Nephron progenitor cell (in vitro differentiated cells): ENCODE data around the gene USP31.

Source experiments
- DNase-seq: peaks from one replicate; pipeline ENCODE4 v3.0.0; 2021
- H3K27ac Mint-ChIP-seq: 2 replicates; pipeline ENCODE4 v1.8.0; 2021; ENCODE audit warnings: mild to moderate bottlenecking, moderate library complexity, mixed read lengths
- H3K27me3 Mint-ChIP-seq: 2 replicates; pipeline ENCODE4 v1.8.0; 2021; ENCODE audit warnings: mild to moderate bottlenecking, low read depth, mixed read lengths; ENCODE audit not compliant: poor library complexity
- H3K36me3 Mint-ChIP-seq: 2 replicates; pipeline ENCODE4 v1.8.0; 2021; ENCODE audit warnings: low read depth, mixed read lengths
- H3K4me1 Mint-ChIP-seq: 2 replicates; pipeline ENCODE4 v1.8.0; 2021; ENCODE audit warnings: mixed read lengths
- H3K4me3 Mint-ChIP-seq: 2 replicates; pipeline ENCODE4 v1.8.0; 2021; ENCODE audit warnings: mild to moderate bottlenecking, moderate library complexity, mixed read lengths
- H3K9me3 Mint-ChIP-seq: 2 replicates; pipeline ENCODE4 v1.8.0; 2021; ENCODE audit warnings: mild to moderate bottlenecking, moderate library complexity, mixed read lengths
- TF ChIP-seq, protein P1 (sequence below): fragments of 200-600 bp; sonication (generic); IDR thresholded peaks from 2 replicates; pipeline ENCODE4 v1.5.0; 2021; ENCODE audit warnings: antibody characterized with exemption

USP31 gene, protein sequence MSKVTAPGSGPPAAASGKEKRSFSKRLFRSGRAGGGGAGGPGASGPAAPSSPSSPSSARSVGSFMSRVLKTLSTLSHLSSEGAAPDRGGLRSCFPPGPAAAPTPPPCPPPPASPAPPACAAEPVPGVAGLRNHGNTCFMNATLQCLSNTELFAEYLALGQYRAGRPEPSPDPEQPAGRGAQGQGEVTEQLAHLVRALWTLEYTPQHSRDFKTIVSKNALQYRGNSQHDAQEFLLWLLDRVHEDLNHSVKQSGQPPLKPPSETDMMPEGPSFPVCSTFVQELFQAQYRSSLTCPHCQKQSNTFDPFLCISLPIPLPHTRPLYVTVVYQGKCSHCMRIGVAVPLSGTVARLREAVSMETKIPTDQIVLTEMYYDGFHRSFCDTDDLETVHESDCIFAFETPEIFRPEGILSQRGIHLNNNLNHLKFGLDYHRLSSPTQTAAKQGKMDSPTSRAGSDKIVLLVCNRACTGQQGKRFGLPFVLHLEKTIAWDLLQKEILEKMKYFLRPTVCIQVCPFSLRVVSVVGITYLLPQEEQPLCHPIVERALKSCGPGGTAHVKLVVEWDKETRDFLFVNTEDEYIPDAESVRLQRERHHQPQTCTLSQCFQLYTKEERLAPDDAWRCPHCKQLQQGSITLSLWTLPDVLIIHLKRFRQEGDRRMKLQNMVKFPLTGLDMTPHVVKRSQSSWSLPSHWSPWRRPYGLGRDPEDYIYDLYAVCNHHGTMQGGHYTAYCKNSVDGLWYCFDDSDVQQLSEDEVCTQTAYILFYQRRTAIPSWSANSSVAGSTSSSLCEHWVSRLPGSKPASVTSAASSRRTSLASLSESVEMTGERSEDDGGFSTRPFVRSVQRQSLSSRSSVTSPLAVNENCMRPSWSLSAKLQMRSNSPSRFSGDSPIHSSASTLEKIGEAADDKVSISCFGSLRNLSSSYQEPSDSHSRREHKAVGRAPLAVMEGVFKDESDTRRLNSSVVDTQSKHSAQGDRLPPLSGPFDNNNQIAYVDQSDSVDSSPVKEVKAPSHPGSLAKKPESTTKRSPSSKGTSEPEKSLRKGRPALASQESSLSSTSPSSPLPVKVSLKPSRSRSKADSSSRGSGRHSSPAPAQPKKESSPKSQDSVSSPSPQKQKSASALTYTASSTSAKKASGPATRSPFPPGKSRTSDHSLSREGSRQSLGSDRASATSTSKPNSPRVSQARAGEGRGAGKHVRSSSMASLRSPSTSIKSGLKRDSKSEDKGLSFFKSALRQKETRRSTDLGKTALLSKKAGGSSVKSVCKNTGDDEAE (N-terminal part only)

DNA sequence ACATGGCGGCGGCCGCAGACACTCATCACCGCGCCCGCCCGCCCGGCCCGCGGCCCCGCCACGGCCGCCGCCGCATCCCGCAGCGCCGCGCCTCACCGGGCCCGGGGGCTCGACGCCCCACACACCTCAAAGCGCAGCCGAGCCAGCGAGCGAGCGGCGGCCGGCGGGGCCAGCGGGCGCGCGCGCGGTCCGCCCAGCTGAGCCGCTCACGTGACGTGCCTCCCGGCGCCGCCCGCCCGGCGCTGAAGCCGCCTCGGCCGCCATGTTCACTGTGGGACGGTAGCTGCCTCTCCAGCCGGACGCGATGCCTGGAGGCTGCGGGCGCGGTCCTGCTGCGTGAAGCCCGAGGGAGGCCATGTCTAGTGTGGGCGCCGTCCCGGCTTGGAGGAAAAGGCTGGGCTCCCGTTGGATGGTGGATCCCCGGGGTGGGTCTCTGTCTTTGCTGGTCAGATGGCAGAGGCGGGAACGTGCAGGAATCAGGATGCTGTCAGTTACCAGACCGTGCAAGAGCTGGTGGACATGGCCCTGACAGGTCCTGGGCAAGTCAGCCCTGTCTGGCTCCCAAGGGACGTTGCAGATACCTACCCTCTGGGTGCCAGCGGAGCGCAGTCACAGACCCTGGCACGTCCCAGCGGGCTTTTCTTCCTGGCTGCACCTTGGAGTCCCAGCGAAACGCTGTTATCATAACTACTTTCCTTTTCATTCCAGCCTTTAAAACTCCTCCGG is at the start of gene USP31:
Gene USP31, minus strand, starts transcription at position 186 of the 726 bp plus-strand sequence. Its CDS starts 182 bp downstream, at position 4.
- no peak within 1 kb of the TSS for H3K27ac Mint-ChIP-seq
- peaks cover 41% of the 10 kb centered on the region for H3K4me1 Mint-ChIP-seq
- H3K4me3 Mint-ChIP-seq = peak within 1 kb of the TSS; percentile 95
- DNase-seq = peak; percentile 93
- no peaks in the 10 kb centered on the region for H3K36me3 Mint-ChIP-seq
- H3K27me3 Mint-ChIP-seq = peaks cover 28% of the 10 kb centered on the region
- no peaks in the 10 kb centered on the region for H3K9me3 Mint-ChIP-seq
- TF ChIP-seq, protein P1, sequence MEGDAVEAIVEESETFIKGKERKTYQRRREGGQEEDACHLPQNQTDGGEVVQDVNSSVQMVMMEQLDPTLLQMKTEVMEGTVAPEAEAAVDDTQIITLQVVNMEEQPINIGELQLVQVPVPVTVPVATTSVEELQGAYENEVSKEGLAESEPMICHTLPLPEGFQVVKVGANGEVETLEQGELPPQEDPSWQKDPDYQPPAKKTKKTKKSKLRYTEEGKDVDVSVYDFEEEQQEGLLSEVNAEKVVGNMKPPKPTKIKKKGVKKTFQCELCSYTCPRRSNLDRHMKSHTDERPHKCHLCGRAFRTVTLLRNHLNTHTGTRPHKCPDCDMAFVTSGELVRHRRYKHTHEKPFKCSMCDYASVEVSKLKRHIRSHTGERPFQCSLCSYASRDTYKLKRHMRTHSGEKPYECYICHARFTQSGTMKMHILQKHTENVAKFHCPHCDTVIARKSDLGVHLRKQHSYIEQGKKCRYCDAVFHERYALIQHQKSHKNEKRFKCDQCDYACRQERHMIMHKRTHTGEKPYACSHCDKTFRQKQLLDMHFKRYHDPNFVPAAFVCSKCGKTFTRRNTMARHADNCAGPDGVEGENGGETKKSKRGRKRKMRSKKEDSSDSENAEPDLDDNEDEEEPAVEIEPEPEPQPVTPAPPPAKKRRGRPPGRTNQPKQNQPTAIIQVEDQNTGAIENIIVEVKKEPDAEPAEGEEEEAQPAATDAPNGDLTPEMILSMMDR = no peak

DNA sequence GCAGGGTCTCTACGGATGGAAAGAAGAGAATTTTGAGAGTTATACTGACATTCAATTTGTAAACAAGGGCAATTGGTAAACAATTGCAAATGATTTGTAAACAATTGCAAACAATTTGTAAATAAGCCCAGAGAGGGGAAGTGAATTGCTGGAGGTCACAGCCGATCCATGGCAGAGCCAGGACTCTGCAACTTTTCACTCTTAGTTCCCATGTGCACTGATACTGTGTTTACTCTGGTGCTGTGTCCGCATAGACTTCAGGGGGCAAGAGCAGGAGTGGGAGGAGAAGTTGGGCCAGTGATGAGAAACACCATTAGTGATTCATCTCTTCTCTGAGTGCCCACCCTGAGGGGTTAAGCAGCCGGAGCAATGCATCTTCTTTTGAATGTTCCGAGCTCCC is 47.3 kb upstream of the USP31 start:
- Mint-ChIP-seq H3K27me3 (peaks cover 40% of the 10 kb centered on the region), H3K9me3 (no peaks in the 10 kb centered on the region), H3K36me3 (no peaks in the 10 kb centered on the region), H3K27ac (no peak overlapping the region), H3K4me3 (peak overlapping the region; percentile 20), H3K4me1 (peaks cover 28% of the 10 kb centered on the region)
- TF ChIP-seq, protein P1 = no peak
- DNase-seq = no peak

DNA sequence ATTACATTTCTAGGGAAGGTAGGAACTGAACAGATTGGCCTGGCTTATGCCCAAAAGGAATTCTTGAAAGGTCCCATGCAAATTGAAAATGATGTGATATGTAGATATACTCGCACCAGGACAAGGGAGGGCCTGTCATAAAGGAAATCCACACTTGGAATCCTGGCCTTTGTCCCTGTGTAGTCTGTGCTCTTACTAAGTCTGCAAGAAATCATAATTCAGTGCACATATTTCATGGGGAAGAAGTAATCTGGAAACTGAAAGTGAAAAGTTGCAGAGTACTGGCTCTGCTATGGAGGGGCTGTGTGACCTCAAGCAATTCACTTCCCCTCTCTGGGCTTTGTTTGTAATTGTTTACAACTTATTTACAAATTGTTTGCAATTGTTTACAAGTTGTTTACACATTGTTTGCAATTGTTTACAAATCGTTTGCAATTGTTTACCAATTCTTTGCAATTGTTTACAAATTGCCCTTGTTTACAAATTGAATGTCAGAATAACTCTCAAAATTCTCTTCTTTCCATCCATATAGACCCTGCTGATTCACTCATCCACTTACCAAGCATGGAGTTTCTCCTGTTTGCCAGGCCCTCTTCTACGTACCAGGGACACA is 46.2 kb upstream of the USP31 start:
- TF ChIP-seq, protein P1 = no peak
- peaks cover 47% of the 10 kb centered on the region for H3K27me3 Mint-ChIP-seq
- H3K27ac Mint-ChIP-seq = peak overlapping the region; percentile 8
- no peak overlapping the region for H3K4me3 Mint-ChIP-seq
- no peak for DNase-seq
- no peaks in the 10 kb centered on the region for H3K36me3 Mint-ChIP-seq
- no peaks in the 10 kb centered on the region for H3K9me3 Mint-ChIP-seq
- H3K4me1 Mint-ChIP-seq = peaks cover 17% of the 10 kb centered on the region

DNA sequence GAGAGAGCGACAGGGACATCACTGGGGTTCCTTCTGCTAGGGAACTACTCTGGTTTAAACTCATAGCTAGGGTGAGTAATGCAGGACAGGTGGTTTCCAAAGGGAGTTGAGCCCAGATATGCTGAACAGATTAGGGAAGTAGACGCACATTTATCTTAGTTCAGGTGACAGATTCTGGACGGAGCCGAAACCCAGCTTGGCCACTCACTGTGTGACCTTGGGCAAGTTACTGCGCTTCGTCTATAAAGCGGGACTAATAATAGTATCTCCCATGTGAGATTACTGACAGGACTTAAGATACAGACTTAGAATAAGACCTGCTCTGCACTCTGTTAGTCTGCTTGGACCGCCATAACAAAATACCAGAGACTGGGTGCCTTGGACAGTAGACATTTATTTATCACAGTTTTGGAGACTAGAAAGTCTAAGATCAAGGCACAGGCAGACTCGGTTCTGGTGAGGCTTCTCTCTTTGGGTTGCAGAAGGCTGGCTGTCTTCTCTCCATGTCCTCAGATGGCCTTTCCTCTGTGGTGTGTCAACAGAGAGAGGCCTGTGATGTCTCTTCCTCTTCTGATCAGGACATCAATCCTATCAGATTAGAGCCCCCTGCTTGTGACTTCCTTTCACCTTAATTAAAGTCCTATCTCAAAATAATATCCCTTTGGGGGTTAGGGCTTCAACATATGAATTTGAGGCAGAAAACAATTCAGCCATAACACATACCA is 45.4 kb upstream of the USP31 start:
- no peak overlapping the region for H3K4me3 Mint-ChIP-seq
- TF ChIP-seq, protein P1 = no peak
- H3K36me3 Mint-ChIP-seq = no peaks in the 10 kb centered on the region
- DNase-seq = no peak
- H3K9me3 Mint-ChIP-seq = no peaks in the 10 kb centered on the region
- peaks cover 55% of the 10 kb centered on the region for H3K27me3 Mint-ChIP-seq
- no peak overlapping the region for H3K27ac Mint-ChIP-seq
- peaks cover 16% of the 10 kb centered on the region for H3K4me1 Mint-ChIP-seq
